Right lobe of liver (tissue), 4 donors: ENCODE results near the gene SAMD4A.

Source experiments
- CTCF ChIP-seq, 4 donors: fragments of 200-600 bp in 3 of 4; fragments of 450-650 bp in 1 of 4; IDR thresholded peaks; one replicate each; pipeline versions ENCODE4 v1.5.1 to v1.8.0; 2016 to 2022; ENCODE audit warnings: antibody characterized with exemption in 4 of 4, mild to moderate bottlenecking in 2 of 4
- POLR2A ChIP-seq: fragments of 450-650 bp; IDR thresholded peaks from one replicate; pipeline ENCODE4 v1.6.1; 2017; ENCODE audit warnings: antibody characterized with exemption, mild to moderate bottlenecking
- donor health status: DM: no; HTN: no; CAD: no.
- donor health status: DM: no; HTN: no; CAD: no.
- donor health status: DM: no; HTN: yes; CAD: no.

- no peak for TF ChIP-seq CTCF (IDR thresholded peaks at IDR 0.05)
- TF ChIP-seq POLR2A, result no peak
These were observed 33.2 kb downstream of the SAMD4A start for GRCh38 chr14:54599966-54600716.
